HepG2 (cell line): ENCODE measurements around the gene ACOT4. TPM values are rescaled to one million over a fixed set of nuclear protein-coding genes. Genes with fewer than 3 reads are reported as not detected.

ENCODE experiments used
- CBFB ChIP-seq: sonication (generic); formaldehyde crosslinking; IDR thresholded peaks from 2 replicates; pipeline ENCODE4 v1.4.0; 2020; ENCODE audit warnings: missing genetic modification reagents
- ETV5 ChIP-seq: IDR thresholded peaks from 2 replicates; pipeline ENCODE4 v1.6.1; 2018; ENCODE audit warnings: missing biosample characterization, missing genetic modification reagents, inconsistent platforms, borderline replicate concordance
- IKZF4 ChIP-seq: sonication (generic); formaldehyde crosslinking; IDR thresholded peaks from 2 replicates; pipeline ENCODE4 v1.5.1; 2020; ENCODE audit warnings: borderline replicate concordance, mild to moderate bottlenecking, low read depth, missing genetic modification reagents; ENCODE audit errors: not compliant biosample characterization
- MEIS1 ChIP-seq: sonication (generic); formaldehyde crosslinking; IDR thresholded peaks from 2 replicates; pipeline ENCODE4 v1.9.0; 2021; ENCODE audit warnings: mild to moderate bottlenecking, missing genetic modification reagents, moderate library complexity, borderline replicate concordance
- NCOA2 ChIP-seq: sonication (generic); formaldehyde crosslinking; IDR thresholded peaks from 2 replicates; pipeline ENCODE4 v1.8.0; 2022; ENCODE audit warnings: inconsistent platforms
- PAWR ChIP-seq: sonication (generic); formaldehyde crosslinking; IDR thresholded peaks from 2 replicates; pipeline ENCODE4 v1.4.0; 2020; ENCODE audit warnings: missing genetic modification reagents, mild to moderate bottlenecking, borderline replicate concordance
- ZNF883 ChIP-seq: sonication (generic); formaldehyde crosslinking; IDR thresholded peaks from 2 replicates; pipeline ENCODE4 v1.5.1; 2020; ENCODE audit warnings: mild to moderate bottlenecking, missing genetic modification reagents; ENCODE audit errors: not compliant biosample characterization
- polyA plus RNA-seq, 8 experiments: library from polyadenylated mRNA; depleted of rRNA in 3 of 8; stranded (reverse) in 7 of 8; unstranded in 1 of 8; fragments of >200 nt; fragmentation: Illumina TruSeq in 4 of 8; extraction: Trizol in 4 of 8; gene quantifications; 2 replicates each; pipeline versions ENCODE4 v1.2.1 to v1.2.3, GENCODE V29; 2011 to 2016; ENCODE audit warnings: low read depth in 4 of 8, missing spikeins in 1 of 8, mixed read lengths in 1 of 8; ENCODE audit not compliant: insufficient read depth in 1 of 8
- total RNA-seq, 5 experiments: library from RNA; depleted of rRNA; stranded (reverse); fragments of >200 nt; fragmentation: Illumina TruSeq; extraction: Trizol; gene quantifications; 2 replicates each; pipeline ENCODE4 v1.2.3, GENCODE V29; 2016; ENCODE audit warnings: low read depth in 1 of 5
- TF ChIP-seq, protein P1 (sequence below): sonication (generic); formaldehyde crosslinking; IDR thresholded peaks from 2 replicates; pipeline ENCODE4 v1.4.0; 2020; ENCODE audit warnings: mild to moderate bottlenecking, missing genetic modification reagents
- TF ChIP-seq, protein P2 (sequence below): sonication (generic); formaldehyde crosslinking; IDR thresholded peaks from 2 replicates; pipeline ENCODE4 v1.5.1; 2020; ENCODE audit warnings: missing genetic modification reagents, mild to moderate bottlenecking, borderline replicate concordance
- TF ChIP-seq, protein P3 (sequence below), 2 experiments: fragments of 450-650 bp in 1 of 2; sonication (generic) in 1 of 2; formaldehyde crosslinking in 1 of 2; IDR thresholded peaks; 2 replicates each; pipeline versions ENCODE4 v1.6.1 to v1.8.0; 2016 to 2022; ENCODE audit warnings: antibody characterized with exemption in 1 of 2, mild to moderate bottlenecking in 1 of 2, missing genetic modification reagents in 1 of 2
- TF ChIP-seq, protein P4 (sequence below): sonication (generic); formaldehyde crosslinking; IDR thresholded peaks from 2 replicates; pipeline ENCODE4 v1.4.0; 2020; ENCODE audit warnings: missing genetic modification reagents, low read depth, mild to moderate bottlenecking, borderline replicate concordance

ACOT4 gene
- total and polyA plus RNA-seq, 2 of the 13 experiments (the other 11 are each of a cell fraction or from before 2014, with no cell fraction given): 0.04 to 0.05 TPM

DNA sequence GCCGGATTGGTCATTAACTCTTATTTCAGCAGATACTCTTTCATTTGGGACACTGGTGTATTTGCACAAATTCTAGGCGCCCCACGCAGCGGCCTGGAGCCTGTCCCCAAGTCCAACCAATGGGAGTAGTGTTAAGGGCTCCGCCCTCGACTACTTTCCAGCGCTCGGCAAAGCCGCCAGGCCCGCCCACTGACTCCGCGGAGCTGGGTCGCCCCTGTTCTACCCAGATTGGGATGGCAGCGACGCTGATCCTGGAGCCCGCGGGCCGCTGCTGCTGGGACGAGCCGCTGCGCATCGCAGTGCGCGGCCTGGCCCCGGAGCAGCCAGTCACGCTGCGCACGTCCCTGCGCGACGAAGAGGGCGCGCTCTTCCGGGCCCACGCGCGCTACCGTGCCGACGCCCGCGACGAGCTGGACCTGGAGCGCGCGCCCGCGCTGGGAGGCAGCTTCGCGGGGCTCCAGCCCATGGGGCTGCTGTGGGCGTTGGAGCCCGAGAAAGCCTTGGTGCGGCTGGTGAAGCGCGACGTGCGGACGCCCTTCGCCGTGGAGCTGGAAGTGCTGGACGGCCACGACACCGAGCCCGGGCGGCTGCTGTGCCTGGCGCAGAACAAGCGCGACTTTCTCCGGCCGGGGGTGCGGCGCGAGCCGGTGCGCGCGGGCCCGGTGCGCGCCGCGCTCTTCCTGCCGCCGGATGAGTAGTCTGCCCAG is 20.8 kb downstream of the ACOT4 start, which contains the start of gene ACOT6 (continued):
- TF ChIP-seq ZNF883 (CRISPR knock-in tag) (no peak), NCOA2 (CRISPR knock-in tag) (no peak; the same call in 1 of the 2 replicates), PAWR (CRISPR knock-in tag) (no peak), IKZF4 (CRISPR knock-in tag) (peak; percentile 16), CBFB (CRISPR knock-in tag) (no peak), MEIS1 (CRISPR knock-in tag) (0 out of 2 replicates have a peak, but pooled peaks have one; percentile 37), ETV5 (CRISPR knock-in tag) (peak; percentile 24; the same call in 1 of the 2 replicates)
- TF ChIP-seq, protein P1, sequence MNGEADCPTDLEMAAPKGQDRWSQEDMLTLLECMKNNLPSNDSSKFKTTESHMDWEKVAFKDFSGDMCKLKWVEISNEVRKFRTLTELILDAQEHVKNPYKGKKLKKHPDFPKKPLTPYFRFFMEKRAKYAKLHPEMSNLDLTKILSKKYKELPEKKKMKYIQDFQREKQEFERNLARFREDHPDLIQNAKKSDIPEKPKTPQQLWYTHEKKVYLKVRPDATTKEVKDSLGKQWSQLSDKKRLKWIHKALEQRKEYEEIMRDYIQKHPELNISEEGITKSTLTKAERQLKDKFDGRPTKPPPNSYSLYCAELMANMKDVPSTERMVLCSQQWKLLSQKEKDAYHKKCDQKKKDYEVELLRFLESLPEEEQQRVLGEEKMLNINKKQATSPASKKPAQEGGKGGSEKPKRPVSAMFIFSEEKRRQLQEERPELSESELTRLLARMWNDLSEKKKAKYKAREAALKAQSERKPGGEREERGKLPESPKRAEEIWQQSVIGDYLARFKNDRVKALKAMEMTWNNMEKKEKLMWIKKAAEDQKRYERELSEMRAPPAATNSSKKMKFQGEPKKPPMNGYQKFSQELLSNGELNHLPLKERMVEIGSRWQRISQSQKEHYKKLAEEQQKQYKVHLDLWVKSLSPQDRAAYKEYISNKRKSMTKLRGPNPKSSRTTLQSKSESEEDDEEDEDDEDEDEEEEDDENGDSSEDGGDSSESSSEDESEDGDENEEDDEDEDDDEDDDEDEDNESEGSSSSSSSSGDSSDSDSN: peak; percentile 99; the same call in 1 of the 2 replicates
- TF ChIP-seq, protein P2, sequence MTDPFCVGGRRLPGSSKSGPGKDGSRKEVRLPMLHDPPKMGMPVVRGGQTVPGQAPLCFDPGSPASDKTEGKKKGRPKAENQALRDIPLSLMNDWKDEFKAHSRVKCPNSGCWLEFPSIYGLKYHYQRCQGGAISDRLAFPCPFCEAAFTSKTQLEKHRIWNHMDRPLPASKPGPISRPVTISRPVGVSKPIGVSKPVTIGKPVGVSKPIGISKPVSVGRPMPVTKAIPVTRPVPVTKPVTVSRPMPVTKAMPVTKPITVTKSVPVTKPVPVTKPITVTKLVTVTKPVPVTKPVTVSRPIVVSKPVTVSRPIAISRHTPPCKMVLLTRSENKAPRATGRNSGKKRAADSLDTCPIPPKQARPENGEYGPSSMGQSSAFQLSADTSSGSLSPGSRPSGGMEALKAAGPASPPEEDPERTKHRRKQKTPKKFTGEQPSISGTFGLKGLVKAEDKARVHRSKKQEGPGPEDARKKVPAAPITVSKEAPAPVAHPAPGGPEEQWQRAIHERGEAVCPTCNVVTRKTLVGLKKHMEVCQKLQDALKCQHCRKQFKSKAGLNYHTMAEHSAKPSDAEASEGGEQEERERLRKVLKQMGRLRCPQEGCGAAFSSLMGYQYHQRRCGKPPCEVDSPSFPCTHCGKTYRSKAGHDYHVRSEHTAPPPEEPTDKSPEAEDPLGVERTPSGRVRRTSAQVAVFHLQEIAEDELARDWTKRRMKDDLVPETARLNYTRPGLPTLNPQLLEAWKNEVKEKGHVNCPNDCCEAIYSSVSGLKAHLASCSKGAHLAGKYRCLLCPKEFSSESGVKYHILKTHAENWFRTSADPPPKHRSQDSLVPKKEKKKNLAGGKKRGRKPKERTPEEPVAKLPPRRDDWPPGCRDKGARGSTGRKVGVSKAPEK: no peak
- TF ChIP-seq, protein P3, sequence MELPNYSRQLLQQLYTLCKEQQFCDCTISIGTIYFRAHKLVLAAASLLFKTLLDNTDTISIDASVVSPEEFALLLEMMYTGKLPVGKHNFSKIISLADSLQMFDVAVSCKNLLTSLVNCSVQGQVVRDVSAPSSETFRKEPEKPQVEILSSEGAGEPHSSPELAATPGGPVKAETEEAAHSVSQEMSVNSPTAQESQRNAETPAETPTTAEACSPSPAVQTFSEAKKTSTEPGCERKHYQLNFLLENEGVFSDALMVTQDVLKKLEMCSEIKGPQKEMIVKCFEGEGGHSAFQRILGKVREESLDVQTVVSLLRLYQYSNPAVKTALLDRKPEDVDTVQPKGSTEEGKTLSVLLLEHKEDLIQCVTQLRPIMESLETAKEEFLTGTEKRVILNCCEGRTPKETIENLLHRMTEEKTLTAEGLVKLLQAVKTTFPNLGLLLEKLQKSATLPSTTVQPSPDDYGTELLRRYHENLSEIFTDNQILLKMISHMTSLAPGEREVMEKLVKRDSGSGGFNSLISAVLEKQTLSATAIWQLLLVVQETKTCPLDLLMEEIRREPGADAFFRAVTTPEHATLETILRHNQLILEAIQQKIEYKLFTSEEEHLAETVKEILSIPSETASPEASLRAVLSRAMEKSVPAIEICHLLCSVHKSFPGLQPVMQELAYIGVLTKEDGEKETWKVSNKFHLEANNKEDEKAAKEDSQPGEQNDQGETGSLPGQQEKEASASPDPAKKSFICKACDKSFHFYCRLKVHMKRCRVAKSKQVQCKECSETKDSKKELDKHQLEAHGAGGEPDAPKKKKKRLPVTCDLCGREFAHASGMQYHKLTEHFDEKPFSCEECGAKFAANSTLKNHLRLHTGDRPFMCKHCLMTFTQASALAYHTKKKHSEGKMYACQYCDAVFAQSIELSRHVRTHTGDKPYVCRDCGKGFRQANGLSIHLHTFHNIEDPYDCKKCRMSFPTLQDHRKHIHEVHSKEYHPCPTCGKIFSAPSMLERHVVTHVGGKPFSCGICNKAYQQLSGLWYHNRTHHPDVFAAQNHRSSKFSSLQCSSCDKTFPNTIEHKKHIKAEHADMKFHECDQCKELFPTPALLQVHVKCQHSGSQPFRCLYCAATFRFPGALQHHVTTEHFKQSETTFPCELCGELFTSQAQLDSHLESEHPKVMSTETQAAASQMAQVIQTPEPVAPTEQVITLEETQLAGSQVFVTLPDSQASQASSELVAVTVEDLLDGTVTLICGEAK (IDR thresholded peaks at IDR 0.05): no peak
- TF ChIP-seq, protein P3 (CRISPR knock-in tag; IDR thresholded peaks at IDR 0.05): no peak
- TF ChIP-seq, protein P4, sequence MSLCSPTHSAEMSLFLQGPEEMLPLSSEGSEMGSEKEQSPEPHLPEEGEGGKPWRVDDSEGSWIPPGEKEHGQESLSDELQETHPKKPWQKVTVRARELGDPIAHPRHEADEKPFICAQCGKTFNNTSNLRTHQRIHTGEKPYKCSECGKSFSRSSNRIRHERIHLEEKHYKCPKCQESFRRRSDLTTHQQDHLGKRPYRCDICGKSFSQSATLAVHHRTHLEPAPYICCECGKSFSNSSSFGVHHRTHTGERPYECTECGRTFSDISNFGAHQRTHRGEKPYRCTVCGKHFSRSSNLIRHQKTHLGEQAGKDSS (CRISPR knock-in tag): peak; percentile 57; the same call in 1 of the 2 replicates
